Measurements from ENCODE around the gene ADGRG1.

Gene ADGRG1

DNA sequence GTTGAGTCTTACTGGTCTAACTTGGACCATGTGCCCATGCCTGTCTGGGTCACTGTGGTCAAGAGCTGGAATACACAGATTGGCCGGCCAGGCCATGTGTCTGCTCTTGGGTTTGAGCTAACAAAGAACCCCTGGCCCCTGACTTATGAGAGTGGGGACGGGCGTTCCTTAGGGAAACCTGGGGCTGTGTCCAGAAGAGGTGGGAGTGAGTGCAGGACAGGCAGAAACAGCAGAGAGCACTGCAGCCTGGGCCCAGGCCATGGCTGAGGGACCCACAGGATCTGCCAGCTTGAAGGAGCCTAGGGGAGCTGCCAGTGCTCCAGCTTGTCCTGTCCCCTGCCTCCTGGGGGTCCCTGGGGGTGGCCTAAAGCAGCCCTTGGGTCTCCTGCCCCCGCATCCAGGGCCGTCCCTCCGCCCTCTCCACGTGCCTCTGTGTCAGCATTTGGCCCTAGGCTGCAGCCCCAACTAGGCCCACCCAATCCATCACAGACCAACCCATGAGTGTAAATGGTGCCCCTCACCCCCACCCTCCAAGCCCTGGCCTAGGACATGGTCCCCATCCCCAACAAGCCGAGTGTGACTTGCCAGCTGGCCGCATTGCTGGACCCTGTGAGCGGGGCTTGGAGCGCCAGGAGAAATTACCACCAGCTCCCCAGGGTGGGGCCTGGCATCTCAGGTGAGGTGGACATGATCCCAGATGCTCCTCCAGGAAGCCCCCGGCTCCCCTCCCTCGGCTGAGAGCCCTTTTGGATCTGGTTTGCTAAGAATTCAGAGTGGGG is 53.7 kb downstream of the ADGRG1 start:
- Histone ChIP-seq H3K9me2 (replicated peaks; ENCODE audit: insufficient read depth, low read length) (no peaks in the 10 kb centered on the region), H3K9ac (ENCODE audit: low read length) (no peak overlapping the region), H2AFZ (ENCODE audit: low read length) (no peak overlapping the region), H3K36me3 (replicated peaks; ENCODE audit: insufficient read depth, low read length) (no peaks in the 10 kb centered on the region), H3K4me2 (ENCODE audit: low read depth, low read length) (no peak overlapping the region), H3K27ac (ENCODE audit: low read length) (no peak overlapping the region), H3F3A (ENCODE audit: insufficient read depth, low read length) (no peaks in the 10 kb centered on the region), H3K27me3 (replicated peaks; ENCODE audit: insufficient read depth, low read length) (no peaks in the 10 kb centered on the region), H3K9me3 (replicated peaks; ENCODE audit: insufficient read depth, low read length) (no peaks in the 10 kb centered on the region), H3K4me3 (ENCODE audit: low read length) (no peak overlapping the region), H4K20me1 (ENCODE audit: insufficient read depth, low read length) (no peaks in the 10 kb centered on the region), H3K79me2 (ENCODE audit: low read length) (no peaks in the 10 kb centered on the region), H3K4me1 (ENCODE audit: low read length) (no peaks in the 10 kb centered on the region)
- DNase-seq = no peak
- TF ChIP-seq EZH2 (optimal IDR thresholded peaks at IDR 0.05; ENCODE audit: low read depth, low read length) = no peak
- TF ChIP-seq EZH2phosphoT487 (IDR thresholded peaks at IDR 0.05; ENCODE audit: low read length) = no peak
- TF ChIP-seq, protein P1, sequence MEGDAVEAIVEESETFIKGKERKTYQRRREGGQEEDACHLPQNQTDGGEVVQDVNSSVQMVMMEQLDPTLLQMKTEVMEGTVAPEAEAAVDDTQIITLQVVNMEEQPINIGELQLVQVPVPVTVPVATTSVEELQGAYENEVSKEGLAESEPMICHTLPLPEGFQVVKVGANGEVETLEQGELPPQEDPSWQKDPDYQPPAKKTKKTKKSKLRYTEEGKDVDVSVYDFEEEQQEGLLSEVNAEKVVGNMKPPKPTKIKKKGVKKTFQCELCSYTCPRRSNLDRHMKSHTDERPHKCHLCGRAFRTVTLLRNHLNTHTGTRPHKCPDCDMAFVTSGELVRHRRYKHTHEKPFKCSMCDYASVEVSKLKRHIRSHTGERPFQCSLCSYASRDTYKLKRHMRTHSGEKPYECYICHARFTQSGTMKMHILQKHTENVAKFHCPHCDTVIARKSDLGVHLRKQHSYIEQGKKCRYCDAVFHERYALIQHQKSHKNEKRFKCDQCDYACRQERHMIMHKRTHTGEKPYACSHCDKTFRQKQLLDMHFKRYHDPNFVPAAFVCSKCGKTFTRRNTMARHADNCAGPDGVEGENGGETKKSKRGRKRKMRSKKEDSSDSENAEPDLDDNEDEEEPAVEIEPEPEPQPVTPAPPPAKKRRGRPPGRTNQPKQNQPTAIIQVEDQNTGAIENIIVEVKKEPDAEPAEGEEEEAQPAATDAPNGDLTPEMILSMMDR (IDR thresholded peaks at IDR 0.05; ENCODE audit: low read length) = no peak

DNA sequence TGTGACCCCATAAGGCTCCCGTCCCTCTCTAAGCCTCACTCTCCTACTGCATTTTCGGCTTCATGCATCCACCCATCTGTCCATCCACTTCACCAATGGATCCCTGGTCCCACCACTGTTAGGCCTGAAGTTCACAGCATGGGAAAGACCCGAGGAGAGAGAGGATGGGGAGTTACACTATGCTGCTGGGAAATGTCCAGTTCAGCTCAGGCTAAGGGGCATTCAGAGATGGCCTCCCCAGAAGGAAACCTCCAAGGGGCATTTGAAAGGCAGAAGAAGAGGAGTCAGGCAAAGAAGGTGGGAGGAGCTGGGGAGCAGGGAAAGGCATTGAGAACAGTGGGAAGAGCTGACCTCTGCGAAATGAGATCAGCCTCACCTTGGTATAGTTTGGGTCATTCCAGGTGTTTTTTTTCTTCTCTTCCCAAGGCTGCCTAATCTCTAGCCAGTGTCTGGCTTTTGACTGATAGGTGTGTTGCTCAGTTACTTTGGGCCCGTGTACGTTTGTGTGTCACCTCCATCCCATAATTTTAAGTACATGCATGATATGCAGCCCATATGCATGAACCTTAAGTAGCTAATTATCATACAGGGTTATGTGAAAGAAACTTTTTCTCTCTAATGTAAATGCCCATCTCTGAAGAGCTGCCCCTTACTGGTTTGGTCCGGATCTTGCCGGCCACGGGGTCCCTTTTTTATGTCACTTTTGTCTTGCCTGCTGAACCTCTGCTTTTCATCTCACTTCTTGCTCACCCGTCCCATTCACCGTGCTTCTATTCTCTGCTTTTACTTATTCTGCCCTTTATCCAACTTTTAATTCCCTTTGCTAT is 54.6 kb downstream of the ADGRG1 start:
- H3F3A ChIP-seq (ENCODE audit: insufficient read depth, low read length) = no peaks in the 10 kb centered on the region
- H3K9me3 ChIP-seq (replicated peaks; ENCODE audit: insufficient read depth, low read length) = no peaks in the 10 kb centered on the region
- H3K79me2 ChIP-seq (ENCODE audit: low read length) = no peaks in the 10 kb centered on the region
- no peak overlapping the region for H2AFZ ChIP-seq (ENCODE audit: low read length)
- TF ChIP-seq EZH2 (optimal IDR thresholded peaks at IDR 0.05; ENCODE audit: low read depth, low read length) (no peak), EZH2phosphoT487 (IDR thresholded peaks at IDR 0.05; ENCODE audit: low read length) (no peak)
- TF ChIP-seq, protein P1 (IDR thresholded peaks at IDR 0.05; ENCODE audit: low read length) = no peak
- no peaks in the 10 kb centered on the region for H4K20me1 ChIP-seq (ENCODE audit: insufficient read depth, low read length)
- no peaks in the 10 kb centered on the region for H3K4me1 ChIP-seq (ENCODE audit: low read length)
- H3K9ac ChIP-seq (ENCODE audit: low read length) = no peak overlapping the region
- H3K4me2 ChIP-seq (ENCODE audit: low read depth, low read length) = no peak overlapping the region
- DNase-seq = no peak
- no peak overlapping the region for H3K27ac ChIP-seq (ENCODE audit: low read length)
- no peak overlapping the region for H3K4me3 ChIP-seq (ENCODE audit: low read length)
- H3K9me2 ChIP-seq (replicated peaks; ENCODE audit: insufficient read depth, low read length) = no peaks in the 10 kb centered on the region
- no peaks in the 10 kb centered on the region for H3K36me3 ChIP-seq (replicated peaks; ENCODE audit: insufficient read depth, low read length)
- no peaks in the 10 kb centered on the region for H3K27me3 ChIP-seq (replicated peaks; ENCODE audit: insufficient read depth, low read length)

DNA sequence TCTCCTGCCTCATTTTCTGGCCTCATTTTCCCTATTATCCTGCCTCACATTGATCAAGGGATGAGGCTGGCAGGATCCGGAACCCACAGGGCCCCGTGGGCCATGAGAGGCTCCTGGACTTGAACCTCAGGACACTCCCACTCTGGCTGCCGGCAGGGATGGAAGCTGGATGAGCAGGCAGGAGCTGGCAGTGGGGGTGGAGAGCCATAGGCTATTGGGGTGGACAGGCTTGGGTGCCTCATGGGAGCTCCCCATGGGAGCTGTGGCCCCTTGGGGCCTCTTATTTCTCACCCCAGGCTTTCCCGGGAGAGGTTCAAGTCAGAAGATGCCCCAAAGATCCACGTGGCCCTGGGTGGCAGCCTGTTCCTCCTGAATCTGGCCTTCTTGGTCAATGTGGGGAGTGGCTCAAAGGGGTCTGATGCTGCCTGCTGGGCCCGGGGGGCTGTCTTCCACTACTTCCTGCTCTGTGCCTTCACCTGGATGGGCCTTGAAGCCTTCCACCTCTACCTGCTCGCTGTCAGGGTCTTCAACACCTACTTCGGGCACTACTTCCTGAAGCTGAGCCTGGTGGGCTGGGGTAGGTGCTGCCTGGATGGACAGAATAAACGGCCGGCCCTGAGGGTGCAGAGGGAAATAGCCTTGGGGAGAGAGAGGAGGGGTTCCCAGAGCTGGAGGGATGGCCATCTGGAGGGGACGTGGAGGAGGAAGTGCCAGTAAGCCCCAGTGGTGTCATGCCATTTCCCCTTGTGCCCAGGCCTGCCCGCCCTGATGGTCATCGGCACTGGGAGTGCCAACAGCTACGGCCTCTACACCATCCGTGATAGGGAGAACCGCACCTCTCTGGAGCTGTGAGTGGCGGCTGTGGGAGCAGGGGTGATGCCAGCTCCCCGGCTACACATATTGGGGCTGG is 55.5 kb downstream of the ADGRG1 start:
- Histone ChIP-seq H3K27ac (ENCODE audit: low read length) (no peak overlapping the region), H2AFZ (ENCODE audit: low read length) (no peak overlapping the region), H3K9ac (ENCODE audit: low read length) (no peak overlapping the region), H3K36me3 (replicated peaks; ENCODE audit: insufficient read depth, low read length) (no peaks in the 10 kb centered on the region), H3K4me1 (ENCODE audit: low read length) (no peaks in the 10 kb centered on the region), H3F3A (ENCODE audit: insufficient read depth, low read length) (no peaks in the 10 kb centered on the region), H3K79me2 (ENCODE audit: low read length) (no peaks in the 10 kb centered on the region), H3K27me3 (replicated peaks; ENCODE audit: insufficient read depth, low read length) (no peaks in the 10 kb centered on the region), H3K9me2 (replicated peaks; ENCODE audit: insufficient read depth, low read length) (no peaks in the 10 kb centered on the region), H3K9me3 (replicated peaks; ENCODE audit: insufficient read depth, low read length) (no peaks in the 10 kb centered on the region), H3K4me3 (ENCODE audit: low read length) (no peak overlapping the region), H4K20me1 (ENCODE audit: insufficient read depth, low read length) (no peaks in the 10 kb centered on the region), H3K4me2 (ENCODE audit: low read depth, low read length) (no peak overlapping the region)
- no peak for TF ChIP-seq EZH2phosphoT487 (IDR thresholded peaks at IDR 0.05; ENCODE audit: low read length)
- TF ChIP-seq, protein P1 (IDR thresholded peaks at IDR 0.05; ENCODE audit: low read length) = no peak
- no peak for TF ChIP-seq EZH2 (optimal IDR thresholded peaks at IDR 0.05; ENCODE audit: low read depth, low read length)
- DNase-seq = no peak
